Common myeloid progenitor, CD34-positive (primary cell): ENCODE data around the gene NSL1.
"Not testable (repeated sequence)": the region's sequence is repeated elsewhere in the genome, so short reads cannot be mapped to it uniquely, and the experiment has no call there.

Experiments
- CTCF ChIA-PET: fragments of 350-600 bp; sonication (Branson Sonifier 250); formaldehyde crosslinking; loops from one replicate; lab custom pipeline; 2021; ENCODE audit warnings: antibody characterized with exemption; lab: Charles Lee
- POLR2A ChIA-PET: fragments of 350-600 bp; sonication (Branson Sonifier 250); formaldehyde crosslinking; loops from one replicate; lab custom pipeline; 2021; ENCODE audit warnings: antibody characterized with exemption; lab: Charles Lee
- DNase-seq, 3 donors: peaks; one replicate each; pipeline versions ENCODE4 v3.0.0 to v3.0.0-alpha.2; 2013
- H3K27ac ChIP-seq, 2 experiments: 1 replicate in 1 of 2; 2 replicates in 1 of 2; pipeline ENCODE4 v1.7.0; 2013; ENCODE audit warnings: inconsistent platforms in 2 of 2, low read length in 2 of 2, mild to moderate bottlenecking in 2 of 2, low read depth in 1 of 2, moderate library complexity in 1 of 2; ENCODE audit not compliant: severe bottlenecking in 2 of 2, insufficient read depth in 1 of 2, poor library complexity in 1 of 2
- H3K27me3 ChIP-seq, 5 experiments: replicated peaks in 2 of 5; 1 replicate in 3 of 5; 2 replicates in 2 of 5; pipeline versions ENCODE4 v1.6.1 to v1.7.0; 2013; ENCODE audit warnings: low read length in 4 of 5, mild to moderate bottlenecking in 2 of 5, moderate library complexity in 2 of 5, inconsistent platforms in 1 of 5; ENCODE audit not compliant: insufficient read depth in 5 of 5, control insufficient read depth in 4 of 5
- H3K36me3 ChIP-seq, 4 experiments: 1 replicate in 2 of 4; 2 replicates in 2 of 4; pipeline versions ENCODE4 v1.6.1 to v1.7.0; 2013; ENCODE audit warnings: low read length in 3 of 4, control low read depth in 1 of 4, mild to moderate bottlenecking in 1 of 4; ENCODE audit not compliant: control insufficient read depth in 4 of 4, insufficient read depth in 4 of 4
- H3K4me1 ChIP-seq, 4 experiments: 1 replicate in 3 of 4; 2 replicates in 1 of 4; pipeline versions ENCODE4 v1.6.1 to v1.7.1; 2013; ENCODE audit warnings: low read length in 3 of 4, mild to moderate bottlenecking in 3 of 4, control low read depth in 1 of 4, inconsistent platforms in 1 of 4, moderate library complexity in 1 of 4; ENCODE audit not compliant: control insufficient read depth in 4 of 4, insufficient read depth in 4 of 4; ENCODE audit errors: control extremely low read depth in 1 of 4
- H3K4me3 ChIP-seq, 7 experiments: 1 replicate in 4 of 7; 2 replicates in 3 of 7; pipeline versions ENCODE4 v1.5.1 to v1.7.0; 2013; ENCODE audit warnings: mild to moderate bottlenecking in 7 of 7, low read length in 6 of 7, moderate library complexity in 6 of 7, inconsistent platforms in 2 of 7, low read depth in 2 of 7, control low read depth in 1 of 7; ENCODE audit not compliant: insufficient read depth in 4 of 7, control insufficient read depth in 1 of 7; ENCODE audit errors: extremely low read depth in 1 of 7
- H3K9me3 ChIP-seq, 5 experiments: 1 replicate in 4 of 5; 2 replicates in 1 of 5; pipeline versions ENCODE4 v1.6.1 to v1.7.1; 2013; ENCODE audit warnings: low read length in 4 of 5, mild to moderate bottlenecking in 2 of 5, inconsistent platforms in 1 of 5, low read depth in 1 of 5, moderate library complexity in 1 of 5; ENCODE audit not compliant: control insufficient read depth in 4 of 5, insufficient read depth in 2 of 5; ENCODE audit errors: control extremely low read depth in 1 of 5
- WGBS: methylation state at CpG from one replicate; pipeline ENCODE4 v1.1.5; 2013; ENCODE audit not compliant: insufficient coverage; 5-methylcytosine and 5-hydroxymethylcytosine counted together

The NSL1 gene

GRCh38 chr1:212716161-212716560 lies 75.4 kb downstream of the NSL1 start:
- no peaks in the 10 kb centered on the region for H3K36me3 ChIP-seq
- H3K9me3 ChIP-seq, result peaks cover 0 to 3% (median 0%) of the 10 kb centered on the region in 5 experiments
- WGBS, result no CpG with 5 or more reads among the region's 1 CpG
- H3K27ac ChIP-seq, result no peak overlapping the region
- ChIA-PET POLR2A (no interaction called here), CTCF (interaction anchor here (1.0 kb wide), 1 partner anchor 11 kb away, joined by 3 read pairs; no protein-coding TSS in a partner anchor)
- H3K4me3 ChIP-seq, result no peak overlapping the region
- no peak for DNase-seq
- H3K27me3 ChIP-seq, result no peaks in the 10 kb centered on the region
- peaks cover 0 to 8% (median 3%) of the 10 kb centered on the region in 4 experiments for H3K4me1 ChIP-seq

GRCh38 chr1:212713465-212714136 lies 78.0 kb downstream of the NSL1 start:
- H3K4me3 ChIP-seq, result no peak overlapping the region
- no peak for DNase-seq
- CTCF ChIA-PET, result interaction anchor here (1.1 kb wide), 1 partner anchor 57 kb away, joined by 3 read pairs; no protein-coding TSS in a partner anchor
- peaks cover 0 to 3% (median 0%) of the 10 kb centered on the region in 5 experiments for H3K9me3 ChIP-seq
- peaks cover 0 to 12% (median 8%) of the 10 kb centered on the region in 4 experiments for H3K4me1 ChIP-seq
- no peaks in the 10 kb centered on the region for H3K27me3 ChIP-seq
- no peaks in the 10 kb centered on the region for H3K36me3 ChIP-seq
- no peak overlapping the region for H3K27ac ChIP-seq
- POLR2A ChIA-PET, result interaction anchor here (1.2 kb wide), 1 partner anchor 13 kb away, joined by 3 read pairs; no protein-coding TSS in a partner anchor
- 86% methylated on average over 4 of the region's 5 CpGs for WGBS

- Histone ChIP-seq H3K9me3 (peaks cover 0 to 3% (median 0%) of the 10 kb centered on the region in 5 experiments), H3K27me3 (no peaks in the 10 kb centered on the region), H3K36me3 (no peaks in the 10 kb centered on the region), H3K4me1 (peaks cover 0 to 12% (median 8%) of the 10 kb centered on the region in 4 experiments), H3K4me3 (no peak overlapping the region), H3K27ac (no peak overlapping the region)
- peak in 2 of 3 donors; percentile 60 to 76 for DNase-seq
- ChIA-PET POLR2A (no interaction called here), CTCF (interaction anchor here (1.1 to 1.5 kb wide), 2 partner anchors 28 to 58 kb away, joined by 3 read pairs; no protein-coding TSS in a partner anchor)
- WGBS, result 57% methylated on average over 3 of the region's 4 CpGs
Measured at GRCh38 chr1:212712451-212713303, 78.9 kb downstream of the NSL1 start.

- H3K4me1 ChIP-seq, result peaks cover 0 to 12% (median 8%) of the 10 kb centered on the region in 4 experiments
- DNase-seq, H3K4me3 ChIP-seq, H3K36me3 ChIP-seq, POLR2A ChIA-PET, H3K9me3 ChIP-seq, H3K27me3 ChIP-seq, H3K27ac ChIP-seq: not testable (repeated sequence)
- 100% methylated on average over 6 of the region's 8 CpGs for WGBS
- CTCF ChIA-PET, result interaction anchor here (1.5 kb wide), 1 partner anchor 27 kb away, joined by 3 read pairs; no protein-coding TSS in a partner anchor
Measured at GRCh38 chr1:212711974-212712373, 79.6 kb downstream of the NSL1 start.

GRCh38 chr1:212710566-212710965 lies 81.0 kb downstream of the NSL1 start:
- H3K9me3 ChIP-seq, result peaks cover 0 to 3% (median 0%) of the 10 kb centered on the region in 5 experiments
- no peak for DNase-seq
- H3K36me3 ChIP-seq, result no peaks in the 10 kb centered on the region
- no peak overlapping the region for H3K27ac ChIP-seq
- peaks cover 0 to 12% (median 8%) of the 10 kb centered on the region in 4 experiments for H3K4me1 ChIP-seq
- H3K27me3 ChIP-seq, result no peaks in the 10 kb centered on the region
- ChIA-PET CTCF (no interaction called here), POLR2A (interaction anchor here (0.6 kb wide), 1 partner anchor 496 kb away, joined by 5 read pairs; no protein-coding TSS in a partner anchor)
- 59% methylated on average over 6 of the region's 6 CpGs for WGBS
- H3K4me3 ChIP-seq, result no peak overlapping the region

- 100% methylated on average over 7 of the region's 9 CpGs for WGBS
- Histone ChIP-seq H3K36me3 (no peaks in the 10 kb centered on the region), H3K4me1 (peaks cover 0 to 22% (median 20%) of the 10 kb centered on the region in 4 experiments), H3K4me3 (no peak overlapping the region), H3K9me3 (no peaks in the 10 kb centered on the region), H3K27me3 (peaks cover 0 to 14% (median 11%) of the 10 kb centered on the region in 5 experiments), H3K27ac (no peak overlapping the region)
- DNase-seq, result no peak
- CTCF ChIA-PET, result interaction anchor here (0.5 to 1.8 kb wide), 3 partner anchors 13 to 45 kb away, joined by 3 to 4 read pairs (median 3); no protein-coding TSS in a partner anchor
- POLR2A ChIA-PET, result interaction anchor here (1.0 kb wide), 1 partner anchor 94 kb away, joined by 4 read pairs; no protein-coding TSS in a partner anchor
Measured at GRCh38 chr1:212703991-212704564, 87.5 kb downstream of the NSL1 start.
